GM20000 (cell line): Measurements from ENCODE around the gene WDR82.
A peak's percentile ranks its signal among the peaks of the same experiment; 100 is the strongest.
"Not testable (repeated sequence)": the region's sequence is repeated elsewhere in the genome, so short reads cannot be mapped to it uniquely, and the experiment has no call there.

Experiments used
- DNase-seq: peaks from one replicate; pipeline ENCODE4 v3.0.0; 2012; ENCODE audit warnings: low spot score
- CTCF ChIP-seq: IDR thresholded peaks from 2 replicates; pipeline ENCODE4 v1.5.1; 2012; ENCODE audit warnings: mild to moderate bottlenecking, control low read depth; ENCODE audit errors: extremely low read depth, missing control alignments

The WDR82 gene

GRCh38 chr3:52291508-52292181, 13.2 kb upstream of the WDR82 start:
- peak; percentile 71 for DNase-seq

GRCh38 chr3:52290596-52291507, 12.4 kb upstream of the WDR82 start:
- DNase-seq: no peak
- TF ChIP-seq CTCF: no peak

More at GRCh38 chr3:52291508-52292181, 13.2 kb upstream of the WDR82 start:
- TF ChIP-seq CTCF: peak; percentile 33

- DNase-seq: no peak
- TF ChIP-seq CTCF: no peak
Measured at GRCh38 chr3:52289747-52290595, 11.5 kb upstream of the WDR82 start.

GRCh38 chr3:52289338-52289746, 10.9 kb upstream of the WDR82 start:
- no peak for TF ChIP-seq CTCF
- no peak for DNase-seq

GRCh38 chr3:52288674-52289073, 10.2 kb upstream of the WDR82 start:
- DNase-seq: no peak
- TF ChIP-seq CTCF: no peak

GRCh38 chr3:52286777-52287110, 8.3 kb upstream of the WDR82 start:
- no peak for DNase-seq
- TF ChIP-seq CTCF: no peak

- DNase-seq: not testable (repeated sequence)
Measured at GRCh38 chr3:52284051-52284450, 5.6 kb upstream of the WDR82 start.
